OCI-LY3 (cell line): ENCODE measurements around the gene SULT6B1.
A peak's percentile ranks its signal among the peaks of the same experiment; 100 is the strongest.

ENCODE experiments used
- H2AFZ ChIP-seq: fragments of 200-600, 300-600 bp; shearing (Covaris generic); 2 replicates; pipeline ENCODE4 v1.6.0; 2014; ENCODE audit warnings: antibody characterized with exemption, low read depth, low read length
- H3K27ac ChIP-seq: fragments of 200-600, 300-600 bp; sonication (generic); 2 replicates; pipeline ENCODE4 v1.5.1; 2014; ENCODE audit warnings: mild to moderate bottlenecking, low read length, moderate library complexity, mixed read lengths
- H3K27me3 ChIP-seq: fragments of 200-600, 300-600 bp; sonication (generic); 2 replicates; pipeline ENCODE4 v1.6.1; 2014; ENCODE audit warnings: low read depth, low read length, mixed read lengths
- H3K36me3 ChIP-seq: fragments of 200-600, 300-600 bp; sonication (generic); replicated peaks from 2 replicates; pipeline ENCODE3; 2014; ENCODE audit warnings: low read depth, low read length, mixed read lengths
- H3K4me1 ChIP-seq: fragments of 300-600, 200-600 bp; sonication (generic); 2 replicates; pipeline ENCODE4 v1.6.1; 2014; ENCODE audit warnings: low read length, mixed read lengths
- H3K4me2 ChIP-seq: fragments of 200-600, 300-600 bp; sonication (generic); 2 replicates; pipeline ENCODE4 v1.6.1; 2014; ENCODE audit warnings: low read length, mixed read lengths
- H3K4me3 ChIP-seq: fragments of 300-600, 200-600 bp; sonication (generic); 2 replicates; pipeline ENCODE4 v1.5.1; 2014; ENCODE audit warnings: antibody characterized with exemption, mild to moderate bottlenecking, low read length, moderate library complexity
- H3K79me2 ChIP-seq: fragments of 300-600, 200-600 bp; shearing (Covaris generic); 2 replicates; pipeline ENCODE4 v1.6.1; 2014; ENCODE audit warnings: mild to moderate bottlenecking, low read length, mixed read lengths
- H3K9ac ChIP-seq: fragments of 300-600, 200-600 bp; shearing (Covaris generic); 2 replicates; pipeline ENCODE4 v1.6.0; 2014; ENCODE audit warnings: mild to moderate bottlenecking, low read length, moderate library complexity
- H3K9me3 ChIP-seq: fragments of 200-600, 300-600 bp; shearing (Covaris generic); 2 replicates; pipeline ENCODE4 v1.6.1; 2014; ENCODE audit warnings: low read length, mixed read lengths; ENCODE audit not compliant: insufficient read depth
- H4K20me1 ChIP-seq: fragments of 200-600, 300-600 bp; sonication (generic); 2 replicates; pipeline ENCODE4 v1.6.1; 2016; ENCODE audit warnings: low read length, mixed read lengths; ENCODE audit not compliant: insufficient read depth
- EZH2phosphoT487 ChIP-seq: fragments of 200-600 bp; shearing (Covaris generic); IDR thresholded peaks from 2 replicates; pipeline ENCODE4 v1.6.1; 2018; ENCODE audit warnings: antibody characterized with exemption, mixed run types, low read depth
- TF ChIP-seq, protein P1 (sequence below): fragments of 200-600, 300-600 bp; sonication (generic); IDR thresholded peaks from 2 replicates; pipeline ENCODE4 v1.5.1; 2014; ENCODE audit warnings: antibody characterized with exemption, low read length, low read depth

Gene SULT6B1

DNA sequence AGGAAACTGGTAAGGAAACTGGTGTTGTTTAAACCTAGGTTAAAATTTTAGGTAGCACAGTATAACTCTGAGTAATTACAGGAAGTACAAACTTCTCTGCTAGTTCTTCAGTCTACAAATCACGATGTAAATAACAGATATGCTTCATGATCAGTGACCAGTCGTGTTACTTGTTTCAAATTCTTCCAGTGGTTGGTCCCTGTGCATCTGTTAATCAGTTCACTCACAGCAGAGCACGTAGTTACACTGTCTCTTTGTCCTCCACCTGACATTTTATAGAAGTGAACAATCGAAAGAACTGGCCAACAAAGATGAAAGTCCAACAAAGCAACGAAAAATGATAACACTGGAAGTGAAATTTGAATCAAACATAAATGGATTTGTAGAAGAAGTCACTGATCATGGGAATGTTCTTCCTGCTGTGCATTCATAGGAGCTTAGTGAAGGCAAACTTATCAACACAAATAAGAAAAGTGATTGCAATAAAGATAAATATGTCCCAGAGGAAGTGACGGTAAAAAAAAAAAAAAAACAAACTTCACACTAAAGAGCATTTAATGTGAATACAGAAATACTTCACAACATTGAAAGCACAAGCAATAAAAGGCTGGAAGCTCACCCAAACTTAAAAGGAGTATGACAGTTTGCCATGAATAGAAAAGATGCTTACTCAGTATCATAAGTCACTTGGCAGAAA is 38.7 kb downstream of the SULT6B1 start:
- peaks cover 6% of the 10 kb centered on the region; the same call in 1 of the 2 replicates for H3K79me2 ChIP-seq
- H3K9ac ChIP-seq: no peak overlapping the region
- no peaks in the 10 kb centered on the region for H3K27me3 ChIP-seq
- no peak overlapping the region for H2AFZ ChIP-seq
- H3K9me3 ChIP-seq: no peaks in the 10 kb centered on the region
- no peak overlapping the region for H3K4me3 ChIP-seq
- H3K4me2 ChIP-seq: peak overlapping the region; percentile 10
- peaks cover 18% of the 10 kb centered on the region for H3K36me3 ChIP-seq
- H3K4me1 ChIP-seq: peaks cover 18% of the 10 kb centered on the region
- no peak for TF ChIP-seq EZH2phosphoT487
- TF ChIP-seq, protein P1, sequence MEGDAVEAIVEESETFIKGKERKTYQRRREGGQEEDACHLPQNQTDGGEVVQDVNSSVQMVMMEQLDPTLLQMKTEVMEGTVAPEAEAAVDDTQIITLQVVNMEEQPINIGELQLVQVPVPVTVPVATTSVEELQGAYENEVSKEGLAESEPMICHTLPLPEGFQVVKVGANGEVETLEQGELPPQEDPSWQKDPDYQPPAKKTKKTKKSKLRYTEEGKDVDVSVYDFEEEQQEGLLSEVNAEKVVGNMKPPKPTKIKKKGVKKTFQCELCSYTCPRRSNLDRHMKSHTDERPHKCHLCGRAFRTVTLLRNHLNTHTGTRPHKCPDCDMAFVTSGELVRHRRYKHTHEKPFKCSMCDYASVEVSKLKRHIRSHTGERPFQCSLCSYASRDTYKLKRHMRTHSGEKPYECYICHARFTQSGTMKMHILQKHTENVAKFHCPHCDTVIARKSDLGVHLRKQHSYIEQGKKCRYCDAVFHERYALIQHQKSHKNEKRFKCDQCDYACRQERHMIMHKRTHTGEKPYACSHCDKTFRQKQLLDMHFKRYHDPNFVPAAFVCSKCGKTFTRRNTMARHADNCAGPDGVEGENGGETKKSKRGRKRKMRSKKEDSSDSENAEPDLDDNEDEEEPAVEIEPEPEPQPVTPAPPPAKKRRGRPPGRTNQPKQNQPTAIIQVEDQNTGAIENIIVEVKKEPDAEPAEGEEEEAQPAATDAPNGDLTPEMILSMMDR: no peak
- H4K20me1 ChIP-seq: no peaks in the 10 kb centered on the region
- H3K27ac ChIP-seq: no peak overlapping the region

GRCh38 chr2:37148325-37148724 is 40.1 kb downstream of the SULT6B1 start:
- Histone ChIP-seq H3K9ac (no peak overlapping the region), H3K4me2 (no peak overlapping the region), H3K27me3 (no peaks in the 10 kb centered on the region), H3K9me3 (no peaks in the 10 kb centered on the region), H2AFZ (no peak overlapping the region), H3K36me3 (peaks cover 15% of the 10 kb centered on the region), H3K27ac (no peak overlapping the region), H3K4me1 (peaks cover 18% of the 10 kb centered on the region), H3K79me2 (peaks cover 6% of the 10 kb centered on the region; the same call in 1 of the 2 replicates), H4K20me1 (no peaks in the 10 kb centered on the region), H3K4me3 (no peak overlapping the region)
- TF ChIP-seq, protein P1: no peak
- no peak for TF ChIP-seq EZH2phosphoT487

- peaks cover 1% of the 10 kb centered on the region; the same call in 1 of the 2 replicates for H3K79me2 ChIP-seq
- H3K4me1 ChIP-seq: peaks cover 18% of the 10 kb centered on the region
- no peaks in the 10 kb centered on the region for H3K27me3 ChIP-seq
- no peaks in the 10 kb centered on the region for H3K9me3 ChIP-seq
- no peak overlapping the region for H3K4me2 ChIP-seq
- TF ChIP-seq EZH2phosphoT487: no peak
- TF ChIP-seq, protein P1: no peak
- H4K20me1 ChIP-seq: no peaks in the 10 kb centered on the region
- peaks cover 23% of the 10 kb centered on the region for H3K36me3 ChIP-seq
- H3K27ac ChIP-seq: no peak overlapping the region
- no peak overlapping the region for H3K4me3 ChIP-seq
- H3K9ac ChIP-seq: no peak overlapping the region
- no peak overlapping the region for H2AFZ ChIP-seq
These were observed 42.4 kb downstream of the SULT6B1 start for GRCh38 chr2:37146062-37146461.

- Histone ChIP-seq H4K20me1 (no peaks in the 10 kb centered on the region), H3K27me3 (no peaks in the 10 kb centered on the region), H3K79me2 (no peaks in the 10 kb centered on the region), H3K4me1 (peaks cover 11% of the 10 kb centered on the region), H3K9ac (no peak overlapping the region), H3K4me2 (no peak overlapping the region), H3K27ac (no peak overlapping the region), H3K4me3 (no peak overlapping the region), H3K9me3 (no peaks in the 10 kb centered on the region), H3K36me3 (peaks cover 29% of the 10 kb centered on the region), H2AFZ (no peak overlapping the region)
- TF ChIP-seq EZH2phosphoT487: no peak
- TF ChIP-seq, protein P1: no peak
These were observed 44.5 kb downstream of the SULT6B1 start for GRCh38 chr2:37143974-37144373.
